HepG2 (cell line): ENCODE results near the gene INPP5E. TPM values are rescaled to one million over a fixed set of nuclear protein-coding genes. Genes with fewer than 3 reads are reported as not detected.
A peak's percentile ranks its signal among the peaks of the same experiment; 100 is the strongest.

Source experiments
- ELF3 ChIP-seq: IDR thresholded peaks from 2 replicates; pipeline ENCODE4 v1.6.1; 2016; ENCODE audit warnings: missing genetic modification reagents, missing compliant biosample characterization
- HOXA5 ChIP-seq: sonication (generic); formaldehyde crosslinking; IDR thresholded peaks from 2 replicates; pipeline ENCODE4 v1.4.0; 2020; ENCODE audit warnings: missing genetic modification reagents
- MED1 ChIP-seq: sonication (generic); formaldehyde crosslinking; IDR thresholded peaks from 2 replicates; pipeline ENCODE4 v1.4.0; 2020; ENCODE audit warnings: missing genetic modification reagents
- NFIB ChIP-seq: sonication (generic); formaldehyde crosslinking; IDR thresholded peaks from 2 replicates; pipeline ENCODE4 v1.9.0; 2021; ENCODE audit warnings: missing genetic modification reagents, mild to moderate bottlenecking, borderline replicate concordance
- NR1H2 ChIP-seq: sonication (generic); formaldehyde crosslinking; IDR thresholded peaks from 2 replicates; pipeline ENCODE4 v1.8.1; 2022; ENCODE audit warnings: low read depth, missing genetic modification reagents, borderline replicate concordance
- PHF21A ChIP-seq: sonication (generic); formaldehyde crosslinking; IDR thresholded peaks from 2 replicates; pipeline ENCODE4 v1.5.0; 2020; ENCODE audit warnings: mild to moderate bottlenecking, missing genetic modification reagents
- RAD21 ChIP-seq: fragments of 450-650 bp; formaldehyde crosslinking; IDR thresholded peaks from 2 replicates; pipeline ENCODE4 v1.5.0; 2020; ENCODE audit warnings: mild to moderate bottlenecking
- SAP130 ChIP-seq: IDR thresholded peaks from 2 replicates; pipeline ENCODE4 v1.6.1; 2016; ENCODE audit warnings: low read depth
- TBP ChIP-seq: sonication (generic); formaldehyde crosslinking; IDR thresholded peaks from 2 replicates; pipeline ENCODE4 v1.5.0; 2020; ENCODE audit warnings: missing genetic modification reagents
- ZFP36 ChIP-seq: fragments of 150-350 bp; IDR thresholded peaks from 2 replicates; pipeline ENCODE4 v1.6.1; 2018; ENCODE audit warnings: borderline replicate concordance, low read length, low read depth; ENCODE audit not compliant: partially characterized antibody
- ZNF253 ChIP-seq: sonication (generic); formaldehyde crosslinking; IDR thresholded peaks from 2 replicates; pipeline ENCODE4 v1.8.0; 2022; ENCODE audit warnings: mild to moderate bottlenecking, missing genetic modification reagents, borderline replicate concordance
- ZNF317 ChIP-seq: sonication (generic); formaldehyde crosslinking; IDR thresholded peaks from 2 replicates; pipeline ENCODE4 v1.5.0; 2020; ENCODE audit warnings: mild to moderate bottlenecking, missing genetic modification reagents
- ZNF547 ChIP-seq: sonication (generic); formaldehyde crosslinking; IDR thresholded peaks from 2 replicates; pipeline ENCODE4 v1.5.1; 2020; ENCODE audit warnings: mild to moderate bottlenecking, missing genetic modification reagents
- ZNF678 ChIP-seq: sonication (generic); formaldehyde crosslinking; IDR thresholded peaks from 2 replicates; pipeline ENCODE4 v1.4.0; 2020; ENCODE audit warnings: mild to moderate bottlenecking, missing genetic modification reagents
- ZNF772 ChIP-seq: sonication (generic); formaldehyde crosslinking; IDR thresholded peaks from 2 replicates; pipeline ENCODE4 v1.5.0; 2020; ENCODE audit warnings: mild to moderate bottlenecking, missing genetic modification reagents
- ZNF839 ChIP-seq: sonication (generic); formaldehyde crosslinking; IDR thresholded peaks from 2 replicates; pipeline ENCODE4 v1.4.0; 2020; ENCODE audit warnings: missing genetic modification reagents, mild to moderate bottlenecking, borderline replicate concordance
- polyA plus RNA-seq, 8 experiments: library from polyadenylated mRNA; depleted of rRNA in 3 of 8; stranded (reverse) in 7 of 8; unstranded in 1 of 8; fragments of >200 nt; fragmentation: Illumina TruSeq in 4 of 8; extraction: Trizol in 4 of 8; gene quantifications; 2 replicates each; pipeline versions ENCODE4 v1.2.1 to v1.2.3, GENCODE V29; 2011 to 2016; ENCODE audit warnings: low read depth in 4 of 8, missing spikeins in 1 of 8, mixed read lengths in 1 of 8; ENCODE audit not compliant: insufficient read depth in 1 of 8
- total RNA-seq, 5 experiments: library from RNA; depleted of rRNA; stranded (reverse); fragments of >200 nt; fragmentation: Illumina TruSeq; extraction: Trizol; gene quantifications; 2 replicates each; pipeline ENCODE4 v1.2.3, GENCODE V29; 2016; ENCODE audit warnings: low read depth in 1 of 5
- TF ChIP-seq, protein P1 (sequence below): sonication (generic); formaldehyde crosslinking; IDR thresholded peaks from 2 replicates; pipeline ENCODE4 v1.4.0; 2020; ENCODE audit warnings: missing genetic modification reagents, low read depth, mild to moderate bottlenecking, borderline replicate concordance
- TF ChIP-seq, protein P2 (sequence below): sonication (generic); formaldehyde crosslinking; IDR thresholded peaks from 2 replicates; pipeline ENCODE4 v1.4.0; 2020; ENCODE audit warnings: missing genetic modification reagents
- TF ChIP-seq, protein P3 (sequence below): sonication (generic); formaldehyde crosslinking; IDR thresholded peaks from 2 replicates; pipeline ENCODE4 v1.9.0; 2021; ENCODE audit warnings: missing genetic modification reagents, mild to moderate bottlenecking, borderline replicate concordance
- TF ChIP-seq, protein P4 (sequence below): IDR thresholded peaks from 2 replicates; pipeline ENCODE4 v1.6.1; 2016; ENCODE audit warnings: low read depth, borderline replicate concordance
- TF ChIP-seq, protein P5 (sequence below): sonication (generic); formaldehyde crosslinking; IDR thresholded peaks from 2 replicates; pipeline ENCODE4 v1.4.0; 2020; ENCODE audit warnings: missing genetic modification reagents, mild to moderate bottlenecking, borderline replicate concordance

INPP5E gene
- total and polyA plus RNA-seq, 2 of the 13 experiments (the other 11 are each of a cell fraction or from before 2014, with no cell fraction given): 5.5 TPM

DNA sequence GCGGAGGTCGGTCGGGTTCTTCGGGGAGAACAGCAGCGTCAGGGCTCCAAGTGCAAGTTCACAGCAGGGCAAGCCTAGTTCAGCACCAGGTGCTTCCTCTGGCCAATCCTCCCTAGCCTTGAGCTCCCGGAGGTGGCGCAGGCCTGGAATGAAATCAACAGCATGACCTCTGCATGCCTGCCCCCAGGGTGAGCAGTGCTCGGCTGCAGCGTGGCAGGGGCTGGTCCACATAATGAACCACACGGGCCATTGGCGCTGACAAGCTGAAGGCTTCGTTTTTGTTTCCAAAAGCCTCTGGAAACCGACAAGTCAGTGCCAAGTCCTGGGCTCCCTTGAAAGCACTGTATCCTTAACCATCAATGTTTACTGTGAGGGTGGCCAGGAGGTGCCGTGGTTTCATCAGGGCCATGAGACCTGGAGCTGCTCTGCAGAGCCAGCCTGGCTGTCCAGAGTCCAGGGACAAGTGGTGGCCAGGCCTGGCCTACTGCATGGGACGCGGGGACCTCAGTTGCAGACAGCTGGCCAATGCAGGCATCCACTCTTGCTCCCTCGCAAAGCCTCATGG is 2.1 kb upstream of the INPP5E start (continued):
- TF ChIP-seq, protein P1, sequence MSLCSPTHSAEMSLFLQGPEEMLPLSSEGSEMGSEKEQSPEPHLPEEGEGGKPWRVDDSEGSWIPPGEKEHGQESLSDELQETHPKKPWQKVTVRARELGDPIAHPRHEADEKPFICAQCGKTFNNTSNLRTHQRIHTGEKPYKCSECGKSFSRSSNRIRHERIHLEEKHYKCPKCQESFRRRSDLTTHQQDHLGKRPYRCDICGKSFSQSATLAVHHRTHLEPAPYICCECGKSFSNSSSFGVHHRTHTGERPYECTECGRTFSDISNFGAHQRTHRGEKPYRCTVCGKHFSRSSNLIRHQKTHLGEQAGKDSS (CRISPR knock-in tag): peak; percentile 68; the same call in 1 of the 2 replicates
- TF ChIP-seq SAP130 (CRISPR knock-in tag): peak; percentile 70
- TF ChIP-seq ELF3 (CRISPR knock-in tag): no peak
- TF ChIP-seq ZNF839: no peak
- TF ChIP-seq TBP (CRISPR knock-in tag): no peak
- TF ChIP-seq ZFP36: no peak
- TF ChIP-seq HOXA5 (CRISPR knock-in tag): no peak
- no peak for TF ChIP-seq NFIB (CRISPR knock-in tag)
- TF ChIP-seq PHF21A (CRISPR knock-in tag): no peak
- no peak for TF ChIP-seq ZNF317 (CRISPR knock-in tag)
- TF ChIP-seq, protein P2, sequence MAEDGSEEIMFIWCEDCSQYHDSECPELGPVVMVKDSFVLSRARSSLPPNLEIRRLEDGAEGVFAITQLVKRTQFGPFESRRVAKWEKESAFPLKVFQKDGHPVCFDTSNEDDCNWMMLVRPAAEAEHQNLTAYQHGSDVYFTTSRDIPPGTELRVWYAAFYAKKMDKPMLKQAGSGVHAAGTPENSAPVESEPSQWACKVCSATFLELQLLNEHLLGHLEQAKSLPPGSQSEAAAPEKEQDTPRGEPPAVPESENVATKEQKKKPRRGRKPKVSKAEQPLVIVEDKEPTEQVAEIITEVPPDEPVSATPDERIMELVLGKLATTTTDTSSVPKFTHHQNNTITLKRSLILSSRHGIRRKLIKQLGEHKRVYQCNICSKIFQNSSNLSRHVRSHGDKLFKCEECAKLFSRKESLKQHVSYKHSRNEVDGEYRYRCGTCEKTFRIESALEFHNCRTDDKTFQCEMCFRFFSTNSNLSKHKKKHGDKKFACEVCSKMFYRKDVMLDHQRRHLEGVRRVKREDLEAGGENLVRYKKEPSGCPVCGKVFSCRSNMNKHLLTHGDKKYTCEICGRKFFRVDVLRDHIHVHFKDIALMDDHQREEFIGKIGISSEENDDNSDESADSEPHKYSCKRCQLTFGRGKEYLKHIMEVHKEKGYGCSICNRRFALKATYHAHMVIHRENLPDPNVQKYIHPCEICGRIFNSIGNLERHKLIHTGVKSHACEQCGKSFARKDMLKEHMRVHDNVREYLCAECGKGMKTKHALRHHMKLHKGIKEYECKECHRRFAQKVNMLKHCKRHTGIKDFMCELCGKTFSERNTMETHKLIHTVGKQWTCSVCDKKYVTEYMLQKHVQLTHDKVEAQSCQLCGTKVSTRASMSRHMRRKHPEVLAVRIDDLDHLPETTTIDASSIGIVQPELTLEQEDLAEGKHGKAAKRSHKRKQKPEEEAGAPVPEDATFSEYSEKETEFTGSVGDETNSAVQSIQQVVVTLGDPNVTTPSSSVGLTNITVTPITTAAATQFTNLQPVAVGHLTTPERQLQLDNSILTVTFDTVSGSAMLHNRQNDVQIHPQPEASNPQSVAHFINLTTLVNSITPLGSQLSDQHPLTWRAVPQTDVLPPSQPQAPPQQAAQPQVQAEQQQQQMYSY (CRISPR knock-in tag): no peak
- TF ChIP-seq, protein P3, sequence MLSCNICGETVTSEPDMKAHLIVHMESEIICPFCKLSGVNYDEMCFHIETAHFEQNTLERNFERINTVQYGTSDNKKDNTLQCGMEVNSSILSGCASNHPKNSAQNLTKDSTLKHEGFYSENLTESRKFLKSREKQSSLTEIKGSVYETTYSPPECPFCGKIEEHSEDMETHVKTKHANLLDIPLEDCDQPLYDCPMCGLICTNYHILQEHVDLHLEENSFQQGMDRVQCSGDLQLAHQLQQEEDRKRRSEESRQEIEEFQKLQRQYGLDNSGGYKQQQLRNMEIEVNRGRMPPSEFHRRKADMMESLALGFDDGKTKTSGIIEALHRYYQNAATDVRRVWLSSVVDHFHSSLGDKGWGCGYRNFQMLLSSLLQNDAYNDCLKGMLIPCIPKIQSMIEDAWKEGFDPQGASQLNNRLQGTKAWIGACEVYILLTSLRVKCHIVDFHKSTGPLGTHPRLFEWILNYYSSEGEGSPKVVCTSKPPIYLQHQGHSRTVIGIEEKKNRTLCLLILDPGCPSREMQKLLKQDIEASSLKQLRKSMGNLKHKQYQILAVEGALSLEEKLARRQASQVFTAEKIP (CRISPR knock-in tag): no peak
- TF ChIP-seq NR1H2 (CRISPR knock-in tag): no peak
- TF ChIP-seq ZNF253 (CRISPR knock-in tag): no peak
- TF ChIP-seq MED1 (CRISPR knock-in tag): 0 out of 2 replicates have a peak, but pooled peaks have one; percentile 29
- TF ChIP-seq ZNF678 (CRISPR knock-in tag): no peak
- no peak for TF ChIP-seq RAD21 (CRISPR knock-in tag)
- TF ChIP-seq ZNF772: no peak
- TF ChIP-seq, protein P4, sequence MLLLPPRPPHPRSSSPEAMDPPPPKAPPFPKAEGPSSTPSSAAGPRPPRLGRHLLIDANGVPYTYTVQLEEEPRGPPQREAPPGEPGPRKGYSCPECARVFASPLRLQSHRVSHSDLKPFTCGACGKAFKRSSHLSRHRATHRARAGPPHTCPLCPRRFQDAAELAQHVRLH (CRISPR knock-in tag): no peak
- no peak for TF ChIP-seq ZNF547
- TF ChIP-seq, protein P5, sequence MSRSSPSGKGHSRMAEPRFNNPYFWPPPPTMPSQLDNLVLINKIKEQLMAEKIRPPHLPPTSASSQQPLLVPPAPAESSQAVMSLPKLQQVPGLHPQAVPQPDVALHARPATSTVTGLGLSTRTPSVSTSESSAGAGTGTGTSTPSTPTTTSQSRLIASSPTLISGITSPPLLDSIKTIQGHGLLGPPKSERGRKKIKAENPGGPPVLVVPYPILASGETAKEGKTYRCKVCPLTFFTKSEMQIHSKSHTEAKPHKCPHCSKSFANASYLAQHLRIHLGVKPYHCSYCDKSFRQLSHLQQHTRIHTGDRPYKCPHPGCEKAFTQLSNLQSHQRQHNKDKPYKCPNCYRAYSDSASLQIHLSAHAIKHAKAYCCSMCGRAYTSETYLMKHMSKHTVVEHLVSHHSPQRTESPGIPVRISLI: no peak
